ENCODE results near the gene HIRA. TPM values are rescaled to one million over a fixed set of nuclear protein-coding genes. Genes with fewer than 3 reads are reported as not detected.
A peak's percentile ranks its signal among the peaks of the same experiment; 100 is the strongest.

Gene HIRA
- polyA plus RNA-seq, 2 of the 4 experiments (the other 2 are of a cell fraction) = 12.3 to 16.6 TPM

DNA sequence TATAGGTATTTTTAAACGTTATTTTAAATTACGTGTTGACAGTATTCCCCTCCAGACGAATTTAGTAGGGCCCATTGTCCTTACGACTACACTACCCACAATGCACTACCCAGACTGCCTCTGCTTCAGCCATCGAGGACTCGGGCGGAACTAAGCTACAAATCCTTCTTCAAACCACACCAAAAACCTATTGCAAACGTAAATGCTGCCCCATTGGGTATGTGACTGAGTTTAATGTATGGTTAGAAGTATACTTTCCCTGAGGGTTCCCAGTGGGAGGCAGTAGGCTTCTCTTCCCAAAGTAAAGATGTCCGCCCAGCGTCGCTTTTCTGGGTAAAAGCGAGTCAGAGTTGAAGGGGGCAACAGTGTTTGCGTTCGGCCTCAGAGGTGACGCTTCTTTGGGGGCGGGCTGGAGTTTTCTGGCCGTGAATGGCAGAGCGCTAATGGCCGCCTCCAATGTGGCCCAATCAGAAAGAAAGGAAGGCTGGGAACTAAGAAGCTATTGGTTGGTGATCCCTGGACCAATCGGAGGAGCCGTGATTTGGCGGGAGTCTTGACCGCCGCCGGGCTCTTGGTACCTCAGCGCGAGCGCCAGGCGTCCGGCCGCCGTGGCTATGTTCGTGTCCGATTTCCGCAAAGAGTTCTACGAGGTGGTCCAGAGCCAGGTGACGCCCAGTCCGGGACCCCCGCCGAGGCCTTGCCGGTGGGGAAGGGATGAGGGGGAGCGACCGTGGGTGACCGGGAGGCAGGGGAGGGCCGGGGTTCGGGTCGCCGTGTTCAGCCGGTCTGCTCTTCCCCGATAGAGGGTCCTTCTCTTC lies 48.0 kb upstream of the HIRA start, which contains the start of gene CDC45 (continued):
- TF ChIP-seq PHF8 (IDR thresholded peaks at IDR 0.05; ENCODE audit: borderline replicate concordance, low read depth) (0 out of 2 replicates have a peak, but pooled peaks have one; percentile 18), RARB (CRISPR knock-in tag; IDR thresholded peaks at IDR 0.05) (no peak), ZSCAN20 (CRISPR knock-in tag; IDR thresholded peaks at IDR 0.05) (no peak), ZFP36 (IDR thresholded peaks at IDR 0.05; ENCODE audit: borderline replicate concordance, partially characterized antibody) (no peak), NFE2L2 (conservative IDR thresholded peaks at IDR 0.05; ENCODE audit: low read length) (no peak), CHD4 (IDR thresholded peaks at IDR 0.05; ENCODE audit: borderline replicate concordance) (no peak), KDM5A (IDR thresholded peaks at IDR 0.05) (peak; percentile 93), MAZ (IDR thresholded peaks at IDR 0.05; ENCODE audit: borderline replicate concordance, low read depth, low read length) (no peak), ESRRA (IDR thresholded peaks at IDR 0.05; ENCODE audit: borderline replicate concordance, low read length) (no peak), MAFK (IDR thresholded peaks at IDR 0.05; ENCODE audit: partially characterized antibody) (no peak), ZC3H11A (IDR thresholded peaks at IDR 0.05) (no peak), TP53 (CRISPR knock-in tag; IDR thresholded peaks at IDR 0.05) (peak; percentile 36; the same call in 1 of the 2 replicates)
- TF ChIP-seq, protein P1, sequence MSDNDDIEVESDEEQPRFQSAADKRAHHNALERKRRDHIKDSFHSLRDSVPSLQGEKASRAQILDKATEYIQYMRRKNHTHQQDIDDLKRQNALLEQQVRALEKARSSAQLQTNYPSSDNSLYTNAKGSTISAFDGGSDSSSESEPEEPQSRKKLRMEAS (IDR thresholded peaks at IDR 0.05) = peak; percentile 72
- TF ChIP-seq, protein P2, sequence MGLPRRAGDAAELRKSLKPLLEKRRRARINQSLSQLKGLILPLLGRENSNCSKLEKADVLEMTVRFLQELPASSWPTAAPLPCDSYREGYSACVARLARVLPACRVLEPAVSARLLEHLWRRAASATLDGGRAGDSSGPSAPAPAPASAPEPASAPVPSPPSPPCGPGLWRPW (IDR thresholded peaks at IDR 0.05) = no peak
- TF ChIP-seq, protein P3, sequence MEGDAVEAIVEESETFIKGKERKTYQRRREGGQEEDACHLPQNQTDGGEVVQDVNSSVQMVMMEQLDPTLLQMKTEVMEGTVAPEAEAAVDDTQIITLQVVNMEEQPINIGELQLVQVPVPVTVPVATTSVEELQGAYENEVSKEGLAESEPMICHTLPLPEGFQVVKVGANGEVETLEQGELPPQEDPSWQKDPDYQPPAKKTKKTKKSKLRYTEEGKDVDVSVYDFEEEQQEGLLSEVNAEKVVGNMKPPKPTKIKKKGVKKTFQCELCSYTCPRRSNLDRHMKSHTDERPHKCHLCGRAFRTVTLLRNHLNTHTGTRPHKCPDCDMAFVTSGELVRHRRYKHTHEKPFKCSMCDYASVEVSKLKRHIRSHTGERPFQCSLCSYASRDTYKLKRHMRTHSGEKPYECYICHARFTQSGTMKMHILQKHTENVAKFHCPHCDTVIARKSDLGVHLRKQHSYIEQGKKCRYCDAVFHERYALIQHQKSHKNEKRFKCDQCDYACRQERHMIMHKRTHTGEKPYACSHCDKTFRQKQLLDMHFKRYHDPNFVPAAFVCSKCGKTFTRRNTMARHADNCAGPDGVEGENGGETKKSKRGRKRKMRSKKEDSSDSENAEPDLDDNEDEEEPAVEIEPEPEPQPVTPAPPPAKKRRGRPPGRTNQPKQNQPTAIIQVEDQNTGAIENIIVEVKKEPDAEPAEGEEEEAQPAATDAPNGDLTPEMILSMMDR (IDR thresholded peaks at IDR 0.05) = no peak

DNA sequence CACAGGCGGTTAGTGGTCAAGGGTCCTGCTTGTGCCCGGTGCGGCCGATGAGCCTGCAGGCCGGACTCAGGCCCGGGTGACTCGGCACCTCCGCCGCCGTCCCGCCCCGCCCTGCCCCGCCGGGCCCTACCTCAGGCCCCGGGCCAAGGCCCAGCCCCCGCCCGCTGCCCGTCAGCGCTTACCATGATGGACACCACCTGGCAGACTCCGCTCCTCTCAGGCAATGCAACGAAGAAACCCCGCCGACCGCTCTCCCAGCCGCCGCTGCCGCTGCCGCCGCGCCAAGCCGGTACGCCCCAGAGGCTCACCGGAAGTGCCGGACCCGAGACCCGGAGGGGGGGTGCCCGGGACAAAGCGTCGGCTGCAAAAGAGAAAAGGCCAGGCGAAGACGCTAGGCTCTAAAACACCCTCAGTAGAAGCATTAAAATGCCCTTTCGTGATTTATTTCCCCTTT lies 47.4 kb upstream of the HIRA start, which contains the start of gene UFD1:
Gene UFD1 (minus strand): TSS at position 293 of the 454 bp plus-strand sequence. CDS start 108 bp downstream, at position 185.
- Histone ChIP-seq H3K4me1 (peaks cover 13% of the 10 kb centered on the region), H3K27ac (peak within 1 kb of the TSS; percentile 98), H3K9me3 (no peaks in the 10 kb centered on the region), H3K4me2 (peak within 1 kb of the TSS; percentile 98), H3K4me3 (peak within 1 kb of the TSS; percentile 96)
- 1% methylated on average over 10 of the region's 42 CpGs for WGBS (ENCODE audit: missing lambda C conversion rate)
- CTCF ChIA-PET = interaction anchor here (1.0 to 1.6 kb wide), 3 partner anchors 13 to 335 kb away, joined by 3 to 4 read pairs (median 3); partner anchors contain the start of gene ESS2
- peak; percentile 85 to 86 for ATAC-seq
- no peak for FAIRE-seq
- POLR2A ChIA-PET = interaction anchor here (1.3 to 1.6 kb wide), 2 partner anchors 10 to 47 kb away, joined by 4 to 5 read pairs; partner anchors contain the start of genes HIRA and MRPL40
- DNase-seq (ENCODE audit: low read depth in 1 of 2, low spot score in 1 of 2) = peak; percentile 40 to 78
- TF ChIP-seq JUN (IDR thresholded peaks at IDR 0.05) (peak in 1 of 2 experiments; percentile 71; a peak in 3 of 5 replicates), GATA3 (IDR thresholded peaks at IDR 0.05; ENCODE audit: borderline replicate concordance) (peak; percentile 74), RNF2 (IDR thresholded peaks at IDR 0.05; ENCODE audit: borderline replicate concordance, low read depth) (no peak), POLR2A (IDR thresholded peaks at IDR 0.05; ENCODE audit: low read length) (peak; percentile 40; the same call in 1 of the 2 replicates), BHLHE40 (IDR thresholded peaks at IDR 0.05; ENCODE audit: low read depth, low read length) (peak; percentile 60), HOXA7 (CRISPR knock-in tag; IDR thresholded peaks at IDR 0.05) (no peak)
- TF ChIP-seq, protein P4, sequence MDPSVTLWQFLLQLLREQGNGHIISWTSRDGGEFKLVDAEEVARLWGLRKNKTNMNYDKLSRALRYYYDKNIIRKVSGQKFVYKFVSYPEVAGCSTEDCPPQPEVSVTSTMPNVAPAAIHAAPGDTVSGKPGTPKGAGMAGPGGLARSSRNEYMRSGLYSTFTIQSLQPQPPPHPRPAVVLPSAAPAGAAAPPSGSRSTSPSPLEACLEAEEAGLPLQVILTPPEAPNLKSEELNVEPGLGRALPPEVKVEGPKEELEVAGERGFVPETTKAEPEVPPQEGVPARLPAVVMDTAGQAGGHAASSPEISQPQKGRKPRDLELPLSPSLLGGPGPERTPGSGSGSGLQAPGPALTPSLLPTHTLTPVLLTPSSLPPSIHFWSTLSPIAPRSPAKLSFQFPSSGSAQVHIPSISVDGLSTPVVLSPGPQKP (IDR thresholded peaks at IDR 0.05; ENCODE audit: low read depth, low read length) = no peak
- TF ChIP-seq, protein P1 (IDR thresholded peaks at IDR 0.05) = peak; percentile 45; the same call in 1 of the 2 replicates

All from A549 (cell line).